VCaP (cell line): ENCODE data around the gene EFHD2.
"Not testable (repeated sequence)": the region's sequence is repeated elsewhere in the genome, so short reads cannot be mapped to it uniquely, and the experiment has no call there.

Experiments used
- H3K27ac ChIP-seq: fragments of 450-650 bp; 2 replicates; pipeline ENCODE4 v1.5.1; 2017
- CTCF ChIP-seq: fragments of 450-650 bp; conservative IDR thresholded peaks from 2 replicates; pipeline ENCODE4 v1.5.1; 2017; ENCODE audit warnings: mild to moderate bottlenecking, moderate library complexity

EFHD2 gene

GRCh38 chr1:15425958-15426357 lies 16.3 kb downstream of the EFHD2 start:
- no peak for TF ChIP-seq CTCF
- H3K27ac ChIP-seq = no peak overlapping the region

- H3K27ac ChIP-seq = no peak overlapping the region
- TF ChIP-seq CTCF = no peak
These were observed 17.0 kb downstream of the EFHD2 start for GRCh38 chr1:15426492-15427279.

GRCh38 chr1:15427280-15427666 lies 17.6 kb downstream of the EFHD2 start:
- TF ChIP-seq CTCF = no peak

GRCh38 chr1:15428252-15428651 lies 18.6 kb downstream of the EFHD2 start:
- H3K27ac ChIP-seq = not testable (repeated sequence)

More at GRCh38 chr1:15427280-15427666, 17.6 kb downstream of the EFHD2 start:
- H3K27ac ChIP-seq = no peak overlapping the region

GRCh38 chr1:15428815-15429435 lies 19.2 kb downstream of the EFHD2 start:
- H3K27ac ChIP-seq = no peak overlapping the region
- TF ChIP-seq CTCF = no peak

- H3K27ac ChIP-seq = no peak overlapping the region
- no peak for TF ChIP-seq CTCF
These were observed 20.0 kb downstream of the EFHD2 start for GRCh38 chr1:15429701-15430149.

- peak; percentile 90 for TF ChIP-seq CTCF
- H3K27ac ChIP-seq = no peak overlapping the region
These were observed 21.3 kb downstream of the EFHD2 start for GRCh38 chr1:15430787-15431570.
